ENCODE data around the gene PNPO. TPM values are rescaled to one million over a fixed set of nuclear protein-coding genes. Genes with fewer than 3 reads are reported as not detected.
"Not testable (repeated sequence)": the region's sequence is repeated elsewhere in the genome, so short reads cannot be mapped to it uniquely, and the experiment has no call there.

The PNPO gene
- total RNA-seq, 2 donors from 2014 or later = 18.4 to 30.1 TPM

DNA sequence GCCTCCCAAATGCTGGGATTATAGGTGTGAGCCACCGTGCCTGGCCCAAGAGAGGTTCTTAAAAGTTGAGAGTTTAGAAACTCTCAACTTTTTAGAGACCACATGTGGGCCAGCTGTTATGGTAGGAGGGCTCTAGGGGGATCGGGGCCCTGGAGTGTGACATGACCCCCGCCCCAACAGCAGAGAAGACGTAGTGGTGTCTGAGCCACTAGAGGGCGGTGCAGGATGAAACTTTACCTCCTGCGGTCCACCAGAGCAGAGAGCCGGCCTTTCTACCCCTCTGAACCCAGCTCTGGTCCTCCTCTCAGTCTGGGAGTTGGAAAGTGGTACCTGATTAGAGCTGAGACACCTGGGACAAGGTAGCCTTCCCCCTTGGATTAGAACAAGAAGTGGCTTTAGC lies 37.0 kb downstream of the PNPO start:
- H3K9me3 Mint-ChIP-seq = no peaks in the 10 kb centered on the region
- ATAC-seq (replicated peaks in 1 of 2) (peak; percentile 71 to 72), DNase-seq (peak; percentile 43 to 48)
- no peak overlapping the region for H3K27ac Mint-ChIP-seq
- H3K27me3 Mint-ChIP-seq (ENCODE audit: low read depth) = no peaks in the 10 kb centered on the region
- H3K4me3 Mint-ChIP-seq = no peak overlapping the region
- H3K36me3 Mint-ChIP-seq (ENCODE audit: insufficient read depth in 2 of 2) = peaks cover 3 to 20% of the 10 kb centered on the region in 2 donors
- no peaks in the 10 kb centered on the region for H3K4me1 Mint-ChIP-seq (ENCODE audit: low read depth)

DNA sequence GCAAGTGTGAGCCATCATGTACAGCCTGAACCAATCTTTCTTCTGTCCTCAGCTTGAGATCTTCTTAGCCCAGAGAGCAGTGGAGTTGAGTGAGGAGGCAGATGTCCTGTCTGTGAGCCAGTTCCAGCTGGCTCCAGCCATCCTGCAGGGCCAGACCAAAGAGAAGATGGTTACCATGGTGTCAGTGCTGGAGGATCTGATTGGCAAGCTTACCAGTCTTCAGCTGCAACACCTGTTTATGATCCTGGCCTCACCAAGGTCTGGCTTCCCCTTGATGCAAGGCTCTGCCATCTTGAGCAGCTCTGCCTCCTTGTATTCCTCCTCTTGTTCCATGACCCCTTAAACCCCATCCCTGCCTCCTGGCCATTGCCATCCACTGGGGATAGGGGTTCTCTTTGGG lies 39.2 kb downstream of the PNPO start:
- no peaks in the 10 kb centered on the region for H3K4me1 Mint-ChIP-seq (ENCODE audit: low read depth)
- H3K9me3 Mint-ChIP-seq = no peaks in the 10 kb centered on the region
- no peak overlapping the region for H3K27ac Mint-ChIP-seq
- H3K4me3 Mint-ChIP-seq = no peak overlapping the region
- H3K27me3 Mint-ChIP-seq (ENCODE audit: low read depth) = no peaks in the 10 kb centered on the region
- peaks cover 5 to 20% of the 10 kb centered on the region in 2 donors for H3K36me3 Mint-ChIP-seq (ENCODE audit: insufficient read depth in 2 of 2)
- DNase-seq (no peak), ATAC-seq (replicated peaks in 1 of 2) (no peak)

DNA sequence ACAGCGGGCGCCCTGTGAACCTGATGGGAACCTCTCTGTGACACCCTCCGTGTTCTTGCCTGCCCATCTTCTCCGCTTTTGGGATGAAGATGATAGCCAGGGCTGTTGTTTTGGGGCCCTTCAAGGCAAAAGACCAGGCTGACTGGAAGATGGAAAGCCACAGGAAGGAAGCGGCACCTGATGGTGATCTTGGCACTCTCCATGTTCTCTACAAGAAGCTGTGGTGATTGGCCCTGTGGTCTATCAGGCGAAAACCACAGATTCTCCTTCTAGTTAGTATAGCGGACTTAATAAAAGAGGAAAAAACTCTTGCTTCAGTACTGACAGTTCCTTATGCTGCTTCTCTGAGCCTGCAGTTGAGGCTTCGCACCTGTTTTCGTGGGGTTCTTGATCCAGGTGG lies 40.1 kb downstream of the PNPO start:
- DNase-seq (no peak), ATAC-seq (replicated peaks in 1 of 2) (no peak)
- H3K4me1 Mint-ChIP-seq (ENCODE audit: low read depth) = no peaks in the 10 kb centered on the region
- H3K27ac Mint-ChIP-seq = no peak overlapping the region
- no peak overlapping the region for H3K4me3 Mint-ChIP-seq
- H3K36me3 Mint-ChIP-seq (ENCODE audit: insufficient read depth in 2 of 2) = peaks cover 5 to 20% of the 10 kb centered on the region in 2 donors
- H3K27me3 Mint-ChIP-seq (ENCODE audit: low read depth) = no peaks in the 10 kb centered on the region
- H3K9me3 Mint-ChIP-seq = no peaks in the 10 kb centered on the region

DNA sequence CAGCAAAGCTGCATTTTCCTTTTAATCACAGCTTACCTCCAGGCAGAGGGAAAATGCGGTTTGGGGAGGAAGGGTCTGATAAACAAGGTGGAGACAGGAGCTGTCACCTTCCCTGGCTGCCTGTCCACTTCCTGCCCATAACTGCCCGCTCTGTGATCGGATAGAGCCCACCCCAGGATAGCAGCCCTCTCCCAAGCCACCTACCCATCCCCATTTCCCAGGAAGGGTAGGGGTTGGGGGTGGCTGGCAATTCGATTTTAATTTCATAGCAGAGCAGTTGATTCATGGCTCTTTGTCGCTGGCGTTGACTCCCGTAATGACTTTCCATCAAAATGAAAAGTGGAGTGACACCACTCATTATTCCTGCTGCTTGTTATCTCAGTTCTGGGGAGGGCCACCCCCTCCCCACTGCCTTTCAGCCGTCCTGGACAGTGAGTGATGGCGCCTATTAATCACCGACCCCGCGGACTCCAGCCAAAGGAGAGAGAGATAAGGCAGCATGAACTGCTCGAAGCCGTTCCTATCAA lies 40.8 kb downstream of the PNPO start:
- no peak for DNase-seq
- H3K27me3 Mint-ChIP-seq (ENCODE audit: low read depth) = no peaks in the 10 kb centered on the region
- H3K4me3 Mint-ChIP-seq = no peak overlapping the region
- H3K4me1 Mint-ChIP-seq (ENCODE audit: low read depth) = no peaks in the 10 kb centered on the region
- H3K36me3 Mint-ChIP-seq (ENCODE audit: insufficient read depth in 2 of 2) = peaks cover 5 to 18% of the 10 kb centered on the region in 2 donors
- no peak for ATAC-seq (replicated peaks in 1 of 2)
- no peak overlapping the region for H3K27ac Mint-ChIP-seq
- H3K9me3 Mint-ChIP-seq = no peaks in the 10 kb centered on the region

DNA sequence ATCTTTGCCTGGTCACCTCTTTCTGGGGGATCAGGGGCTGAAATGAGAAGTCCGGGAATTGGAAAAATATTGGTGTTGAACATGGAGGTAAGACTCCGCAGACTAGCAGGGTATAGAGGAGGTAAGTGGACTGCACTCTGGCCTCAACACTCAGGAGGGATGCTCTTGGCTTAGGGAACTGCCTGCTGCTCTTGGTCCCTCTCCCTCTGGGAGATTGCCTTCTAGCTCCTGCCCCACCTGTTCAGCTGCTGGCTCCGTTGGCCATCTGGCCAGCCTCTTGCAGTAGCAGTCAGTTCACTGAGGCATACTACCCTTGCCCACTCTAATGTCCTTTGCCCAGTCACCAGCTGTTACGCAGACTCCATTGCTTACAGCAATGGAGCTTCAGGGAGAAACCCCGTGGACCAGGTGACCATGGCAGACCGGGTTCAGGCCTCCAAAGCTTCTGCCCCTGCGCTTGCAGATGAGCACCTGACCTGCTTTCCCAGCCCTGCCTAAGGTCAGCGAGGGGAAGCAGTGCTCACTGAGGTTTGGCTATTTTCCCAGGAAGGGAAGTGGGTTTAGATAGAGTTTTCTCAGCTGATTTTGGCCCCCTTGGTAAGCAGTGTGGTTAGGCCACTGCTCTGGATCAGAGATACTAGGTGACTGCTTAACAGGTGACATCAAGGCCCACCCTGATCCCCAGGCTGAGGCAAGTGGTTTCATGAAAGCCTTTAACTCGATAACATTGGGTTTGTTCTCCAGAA lies 41.4 kb downstream of the PNPO start:
- no peak for DNase-seq
- ATAC-seq (replicated peaks in 1 of 2) = no peak
- Mint-ChIP-seq H3K4me1 (ENCODE audit: low read depth) (no peaks in the 10 kb centered on the region), H3K27ac (no peak overlapping the region), H3K27me3 (ENCODE audit: low read depth) (no peaks in the 10 kb centered on the region), H3K9me3 (no peaks in the 10 kb centered on the region), H3K36me3 (ENCODE audit: insufficient read depth in 2 of 2) (peaks cover 5 to 15% of the 10 kb centered on the region in 2 donors), H3K4me3 (no peak overlapping the region)

DNA sequence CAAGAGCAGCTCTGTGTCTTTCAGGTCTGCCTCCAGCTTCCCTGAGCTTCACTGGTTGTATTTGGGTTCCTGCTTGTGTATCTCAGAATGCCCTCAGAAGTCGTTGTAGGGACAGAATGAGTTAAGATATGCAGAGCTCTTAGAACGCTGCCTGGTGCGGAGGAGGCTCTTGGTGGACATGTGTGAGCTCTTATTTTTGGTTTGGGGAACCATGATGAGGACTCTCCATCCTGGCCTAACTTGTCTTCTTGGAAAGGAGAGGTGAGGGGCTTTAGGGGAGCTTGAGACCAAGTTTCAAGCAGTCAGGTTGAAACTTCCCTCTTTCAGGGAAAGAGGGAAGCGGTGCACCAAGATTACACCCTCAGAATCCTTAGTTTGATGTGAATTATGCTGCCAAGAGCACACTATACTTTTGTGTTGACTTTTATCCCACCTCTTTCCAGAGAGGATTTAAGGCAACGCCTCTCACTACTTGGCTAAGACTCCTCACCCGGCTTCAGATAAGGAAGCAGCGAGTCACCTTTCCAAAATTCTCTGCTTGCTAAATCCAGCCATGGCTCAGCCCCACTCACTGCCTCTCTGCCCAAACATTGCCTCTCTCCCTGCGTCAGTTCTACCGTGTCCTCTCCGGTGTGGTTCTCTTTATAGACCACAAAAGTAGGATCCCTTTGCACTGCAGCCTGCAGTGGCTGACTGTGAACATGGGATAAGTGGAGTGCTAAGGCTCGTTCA lies 42.3 kb downstream of the PNPO start:
- Mint-ChIP-seq H3K9me3 (no peaks in the 10 kb centered on the region), H3K27ac (no peak overlapping the region), H3K4me3 (no peak overlapping the region), H3K36me3 (ENCODE audit: insufficient read depth in 2 of 2) (peaks cover 5 to 14% of the 10 kb centered on the region in 2 donors), H3K27me3 (ENCODE audit: low read depth) (no peaks in the 10 kb centered on the region), H3K4me1 (ENCODE audit: low read depth) (no peaks in the 10 kb centered on the region)
- DNase-seq = no peak
- ATAC-seq (replicated peaks in 1 of 2) = no peak

DNA sequence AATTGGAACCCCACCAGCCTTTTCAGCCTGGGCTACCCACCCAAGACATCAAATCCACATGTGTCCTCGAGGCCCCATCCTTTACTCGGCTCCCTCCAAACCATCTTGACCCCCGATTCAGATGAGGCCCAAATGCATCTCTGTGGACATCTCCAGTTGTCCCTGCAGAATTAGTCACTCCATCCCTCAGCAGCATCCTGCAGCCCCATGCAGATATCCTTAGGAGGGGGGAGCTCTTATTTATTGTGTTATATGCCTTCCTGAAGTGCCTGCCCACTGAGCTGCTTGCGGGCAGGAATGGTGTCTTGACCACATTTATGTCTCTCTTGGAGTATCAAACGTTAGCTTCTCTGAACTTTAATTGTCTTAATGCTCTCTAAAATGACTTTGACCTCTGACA lies 45.1 kb downstream of the PNPO start:
- no peak for ATAC-seq (replicated peaks in 1 of 2)
- no peaks in the 10 kb centered on the region for H3K9me3 Mint-ChIP-seq

DNA sequence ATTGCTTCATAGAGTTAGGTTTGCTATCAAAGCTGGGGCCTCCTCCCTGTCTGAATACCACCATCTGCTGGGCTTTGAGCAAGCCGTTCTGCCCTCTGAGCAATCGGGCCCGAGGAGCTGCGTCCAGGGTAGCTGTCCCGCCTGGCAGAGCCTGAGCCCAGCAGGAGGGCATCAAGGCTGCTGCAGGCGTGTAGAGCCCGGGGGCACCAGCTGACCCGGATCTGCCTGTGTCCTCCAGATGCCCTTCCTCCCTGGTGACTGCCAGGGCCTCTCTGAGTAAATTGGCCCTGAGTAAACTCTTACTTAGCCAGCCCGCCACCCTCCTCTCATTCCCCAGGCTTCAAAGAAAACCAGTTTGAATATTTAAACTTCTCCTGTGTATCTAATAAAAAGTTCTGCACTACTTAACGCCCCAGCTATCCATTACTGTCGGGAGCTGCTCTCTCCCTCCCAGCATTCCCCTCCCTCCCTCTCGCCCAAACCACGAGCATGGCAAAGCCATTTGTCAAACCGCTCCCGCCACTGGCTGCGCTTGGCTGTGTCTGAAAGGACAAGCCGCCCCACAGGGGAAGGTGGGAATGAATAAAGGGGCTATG lies 46.0 kb downstream of the PNPO start:
- no peak for ATAC-seq (replicated peaks in 1 of 2)
- Mint-ChIP-seq H3K4me3 (no peak overlapping the region), H3K4me1 (ENCODE audit: low read depth) (no peaks in the 10 kb centered on the region), H3K9me3 (no peaks in the 10 kb centered on the region), H3K27me3 (ENCODE audit: low read depth) (no peaks in the 10 kb centered on the region), H3K27ac (no peak overlapping the region), H3K36me3 (ENCODE audit: insufficient read depth in 2 of 2) (peaks cover 2 to 6% of the 10 kb centered on the region in 2 donors)
- no peak for DNase-seq

More for the DNA sequence above, 45.1 kb downstream of the PNPO start:
- H3K4me1 Mint-ChIP-seq (ENCODE audit: low read depth) = no peaks in the 10 kb centered on the region
- H3K27me3 Mint-ChIP-seq (ENCODE audit: low read depth) = no peaks in the 10 kb centered on the region
- H3K27ac Mint-ChIP-seq = no peak overlapping the region
- peaks cover 2 to 6% of the 10 kb centered on the region in 2 donors for H3K36me3 Mint-ChIP-seq (ENCODE audit: insufficient read depth in 2 of 2)
- H3K4me3 Mint-ChIP-seq = no peak overlapping the region
- DNase-seq = no peak

DNA sequence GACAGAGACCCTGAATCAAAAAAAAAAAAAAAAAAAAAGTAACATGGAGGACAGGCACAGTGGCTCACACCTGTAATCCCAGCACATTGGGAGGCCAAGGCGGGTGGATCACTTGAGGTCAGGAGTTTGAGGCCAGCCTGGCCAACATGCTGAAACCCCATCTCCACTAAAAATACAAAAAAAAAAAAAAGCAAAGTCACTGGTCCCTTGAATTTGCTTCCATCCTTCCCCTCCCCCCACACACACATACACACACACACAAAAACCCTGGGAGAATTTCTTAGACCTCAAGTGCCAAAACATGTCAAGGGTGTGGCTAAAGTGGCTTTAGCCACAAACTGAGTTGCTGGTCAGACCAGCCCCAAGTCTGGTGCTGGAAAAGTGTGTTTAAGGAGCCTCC lies 47.1 kb downstream of the PNPO start:
- not testable (repeated sequence) for H3K4me1 Mint-ChIP-seq (ENCODE audit: low read depth); H3K27ac Mint-ChIP-seq; H3K36me3 Mint-ChIP-seq (ENCODE audit: insufficient read depth in 2 of 2); H3K27me3 Mint-ChIP-seq (ENCODE audit: low read depth); H3K4me3 Mint-ChIP-seq; H3K9me3 Mint-ChIP-seq; ATAC-seq (replicated peaks in 1 of 2); DNase-seq

DNA sequence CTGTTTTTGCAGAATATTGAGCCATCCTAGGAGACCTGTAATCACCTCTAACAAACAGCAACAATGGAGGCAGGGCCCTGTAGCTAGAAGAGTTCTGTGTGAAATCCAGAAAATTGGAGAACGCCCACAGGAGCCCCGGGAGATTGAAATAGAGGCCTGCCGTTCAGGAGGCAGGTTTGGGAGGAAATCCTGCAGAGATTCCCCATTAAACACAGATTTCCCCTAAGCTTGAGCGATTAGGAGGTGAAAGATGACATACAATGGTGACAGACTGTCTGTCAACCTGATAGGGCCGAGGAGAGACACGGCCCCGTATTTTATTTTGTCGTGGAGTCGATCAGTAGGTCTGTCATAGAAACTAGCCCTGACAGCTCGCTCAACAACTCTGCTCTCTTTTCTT lies 47.8 kb downstream of the PNPO start:
- Mint-ChIP-seq H3K4me1 (ENCODE audit: low read depth) (no peaks in the 10 kb centered on the region), H3K36me3 (ENCODE audit: insufficient read depth in 2 of 2) (peaks cover 2 to 3% of the 10 kb centered on the region in 2 donors), H3K27ac (no peak overlapping the region), H3K27me3 (ENCODE audit: low read depth) (no peaks in the 10 kb centered on the region), H3K9me3 (no peaks in the 10 kb centered on the region), H3K4me3 (no peak overlapping the region)
- DNase-seq (no peak), ATAC-seq (replicated peaks in 1 of 2) (no peak)

DNA sequence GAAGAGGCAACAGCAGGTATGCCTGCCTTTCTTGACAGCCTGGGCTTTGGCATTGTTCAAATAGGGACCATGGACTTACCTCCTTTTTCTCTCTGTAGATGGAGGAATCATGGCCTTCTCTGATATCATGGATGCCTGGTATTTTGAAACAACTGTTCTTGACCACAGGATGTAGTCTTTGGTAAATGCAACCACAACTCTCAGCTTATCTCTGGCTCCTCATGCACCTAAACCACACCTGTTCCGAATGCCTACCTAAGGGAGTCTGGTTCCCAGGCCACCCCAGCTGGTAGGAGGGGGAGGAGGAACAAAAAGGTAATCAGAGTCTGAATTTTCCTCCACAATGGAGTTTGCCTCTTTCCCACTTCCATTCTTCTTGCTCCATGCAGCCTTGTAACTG lies 48.3 kb downstream of the PNPO start:
- no peaks in the 10 kb centered on the region for H3K27me3 Mint-ChIP-seq (ENCODE audit: low read depth)
- H3K4me1 Mint-ChIP-seq (ENCODE audit: low read depth) = no peaks in the 10 kb centered on the region
- H3K4me3 Mint-ChIP-seq = no peak overlapping the region
- peaks cover 2 to 3% of the 10 kb centered on the region in 2 donors for H3K36me3 Mint-ChIP-seq (ENCODE audit: insufficient read depth in 2 of 2)
- H3K27ac Mint-ChIP-seq = no peak overlapping the region
- ATAC-seq (replicated peaks in 1 of 2) (no peak), DNase-seq (no peak)
- H3K9me3 Mint-ChIP-seq = no peaks in the 10 kb centered on the region

DNA sequence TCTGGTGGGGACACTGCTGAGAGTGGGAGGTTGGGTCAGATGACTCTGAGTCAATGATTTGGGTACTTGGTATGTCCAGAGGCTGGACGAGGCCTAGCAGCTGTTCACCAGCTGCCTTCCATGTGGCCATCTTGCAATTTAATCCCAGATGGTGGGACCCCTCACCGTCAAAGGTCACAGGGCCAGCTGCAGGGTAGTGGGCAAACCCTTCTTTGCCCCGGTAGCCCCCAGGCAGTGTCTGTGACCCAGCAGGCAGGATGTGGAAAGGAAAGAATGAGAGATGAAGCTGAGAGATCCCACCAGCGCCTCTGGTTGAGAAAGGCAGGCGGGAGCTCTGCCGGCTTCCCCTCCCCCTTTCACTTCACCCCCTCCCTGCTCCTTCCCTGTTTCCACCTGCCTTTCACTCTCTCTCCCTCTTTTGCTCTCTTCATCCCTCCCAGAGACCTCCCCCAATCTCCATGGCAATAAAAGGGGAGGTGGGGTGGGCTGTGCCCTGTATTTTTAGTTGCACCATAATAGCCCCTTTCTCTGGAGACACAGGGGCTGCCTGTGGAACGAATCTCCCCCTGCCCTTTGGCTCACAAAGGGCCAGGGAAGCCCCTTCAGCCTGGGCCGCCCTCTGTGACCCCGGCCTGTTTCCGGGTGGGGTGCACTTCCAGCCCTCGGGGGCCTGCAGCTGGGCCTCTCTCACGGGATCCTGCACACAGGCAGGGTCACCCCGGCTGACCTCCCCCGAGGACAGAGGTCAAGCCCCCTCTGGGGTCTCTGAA lies 49.8 kb downstream of the PNPO start:
- Mint-ChIP-seq H3K36me3 (ENCODE audit: insufficient read depth in 2 of 2) (no peaks in the 10 kb centered on the region), H3K27me3 (ENCODE audit: low read depth) (no peaks in the 10 kb centered on the region), H3K27ac (no peak overlapping the region), H3K4me1 (ENCODE audit: low read depth) (no peaks in the 10 kb centered on the region), H3K9me3 (no peaks in the 10 kb centered on the region), H3K4me3 (no peak overlapping the region)
- ATAC-seq (replicated peaks in 1 of 2) (no peak), DNase-seq (no peak)

DNA sequence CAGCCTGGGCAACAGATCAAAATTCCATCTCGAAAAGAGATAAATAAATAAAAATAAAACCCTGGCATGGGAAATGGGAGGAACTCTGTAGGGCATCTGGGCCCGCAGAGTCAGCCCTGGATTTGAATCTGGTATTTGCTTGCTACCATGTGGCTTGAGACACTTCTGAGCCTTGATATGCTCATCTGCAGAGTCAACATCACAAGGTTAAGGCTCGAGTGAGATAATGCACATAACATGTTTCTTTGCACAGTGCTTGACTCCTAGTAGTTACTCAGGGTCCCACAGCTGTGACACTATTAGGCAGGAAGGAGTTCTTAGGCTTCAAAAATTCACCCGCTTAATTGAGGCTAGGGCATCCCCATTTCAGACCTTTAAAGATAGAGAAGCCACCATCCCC lies 50.8 kb downstream of the PNPO start:
- H3K4me1 Mint-ChIP-seq (ENCODE audit: low read depth) = no peaks in the 10 kb centered on the region
- ATAC-seq (replicated peaks in 1 of 2) = no peak
- no peak overlapping the region for H3K4me3 Mint-ChIP-seq

More for the DNA sequence above, 50.8 kb downstream of the PNPO start:
- Mint-ChIP-seq H3K27ac (no peak overlapping the region), H3K36me3 (ENCODE audit: insufficient read depth in 2 of 2) (no peaks in the 10 kb centered on the region), H3K27me3 (ENCODE audit: low read depth) (no peaks in the 10 kb centered on the region), H3K9me3 (no peaks in the 10 kb centered on the region)
- no peak for DNase-seq
